WTC11 (cell line): ENCODE data around the gene ACSM3. TPM values are rescaled to one million over a fixed set of nuclear protein-coding genes. Genes with fewer than 3 reads are reported as not detected.

Experiments used
- ATAC-seq: fragments of 200-7000 bp; cut with Tn5 transposase; 2 replicates; pipeline ENCODE4 v1.10.0; 2021; ENCODE audit warnings: mild to moderate bottlenecking, moderate library complexity
- CTCF ChIA-PET: fragments of 300-600 bp; sonication (Branson Sonifier 250); formaldehyde crosslinking; loops from one replicate; lab custom pipeline; 2021; ENCODE audit warnings: antibody characterized with exemption; lab: Charles Lee
- POLR2A ChIA-PET: fragments of 350-600 bp; sonication (Branson Sonifier 250); formaldehyde crosslinking; loops from one replicate; lab custom pipeline; 2021; ENCODE audit warnings: antibody characterized with exemption; lab: Charles Lee
- DNase-seq: peaks from one replicate; pipeline ENCODE4 v3.0.0; 2021; ENCODE audit warnings: low spot score
- H3K27ac Mint-ChIP-seq: 2 replicates; pipeline ENCODE4 v1.8.0; 2021; ENCODE audit warnings: mixed read lengths
- H3K27me3 Mint-ChIP-seq: 2 replicates; pipeline ENCODE4 v1.8.0; 2021; ENCODE audit warnings: low read depth, mild to moderate bottlenecking, moderate library complexity, mixed read lengths
- H3K36me3 Mint-ChIP-seq: 2 replicates; pipeline ENCODE4 v1.8.0; 2021; ENCODE audit warnings: mixed read lengths
- H3K4me1 Mint-ChIP-seq: 2 replicates; pipeline ENCODE4 v1.8.0; 2022; ENCODE audit warnings: mixed read lengths
- H3K4me3 Mint-ChIP-seq: 2 replicates; pipeline ENCODE4 v1.8.0; 2021; ENCODE audit warnings: mild to moderate bottlenecking, moderate library complexity, mixed read lengths
- H3K9me3 Mint-ChIP-seq: 2 replicates; pipeline ENCODE4 v1.8.0; 2021; ENCODE audit warnings: mixed read lengths
- ATF3 ChIP-seq: sonication (generic); formaldehyde crosslinking; conservative IDR thresholded peaks from 2 replicates; pipeline ENCODE4 v1.8.1; 2022; ENCODE audit warnings: mild to moderate bottlenecking, missing genetic modification reagents
- CTCF ChIP-seq: fragments of 200-600 bp; IDR thresholded peaks from 2 replicates; pipeline ENCODE4 v1.8.0; 2022; ENCODE audit warnings: antibody characterized with exemption
- E2F4 ChIP-seq: sonication (generic); formaldehyde crosslinking; IDR thresholded peaks from 2 replicates; pipeline ENCODE4 v1.8.1; 2022; ENCODE audit warnings: low read depth, mild to moderate bottlenecking, moderate library complexity, missing genetic modification reagents, borderline replicate concordance
- ETV6 ChIP-seq: sonication (generic); formaldehyde crosslinking; IDR thresholded peaks from 2 replicates; pipeline ENCODE4 v1.8.1; 2022; ENCODE audit warnings: mild to moderate bottlenecking, missing genetic modification reagents
- FOXJ3 ChIP-seq: sonication (generic); formaldehyde crosslinking; IDR thresholded peaks from 2 replicates; pipeline ENCODE4 v1.9.0; 2021; ENCODE audit warnings: missing genetic modification reagents, mild to moderate bottlenecking, borderline replicate concordance
- GABPB1 ChIP-seq: sonication (generic); formaldehyde crosslinking; IDR thresholded peaks from 2 replicates; pipeline ENCODE4 v1.8.1; 2023; ENCODE audit warnings: mild to moderate bottlenecking, missing genetic modification reagents
- GRHL2 ChIP-seq: fragments of 250-450 bp; sonication (Bioruptor Pico); IDR thresholded peaks from 2 replicates; pipeline ENCODE4 v1.8.0; 2022; ENCODE audit warnings: mild to moderate bottlenecking, moderate library complexity; ENCODE audit not compliant: insufficient replicate concordance, severe bottlenecking
- JUN ChIP-seq: sonication (generic); formaldehyde crosslinking; IDR thresholded peaks from 2 replicates; pipeline ENCODE4 v1.8.0; 2023; ENCODE audit warnings: mild to moderate bottlenecking, missing genetic modification reagents
- MLX ChIP-seq: sonication (generic); formaldehyde crosslinking; IDR thresholded peaks from 2 replicates; pipeline ENCODE4 v1.8.1; 2023; ENCODE audit warnings: mild to moderate bottlenecking, missing genetic modification reagents, moderate library complexity
- MYBL2 ChIP-seq: sonication (generic); formaldehyde crosslinking; IDR thresholded peaks from 2 replicates; pipeline ENCODE4 v1.8.1; 2023; ENCODE audit warnings: mild to moderate bottlenecking, moderate library complexity, missing genetic modification reagents
- RORB ChIP-seq: fragments of 250-450 bp; sonication (Bioruptor Pico); IDR thresholded peaks from 2 replicates; pipeline ENCODE4 v1.9.0; 2021; ENCODE audit warnings: mild to moderate bottlenecking
- SP1 ChIP-seq: sonication (generic); formaldehyde crosslinking; conservative IDR thresholded peaks from 2 replicates; pipeline ENCODE4 v1.8.1; 2022; ENCODE audit warnings: missing genetic modification reagents
- TCF7 ChIP-seq: sonication (generic); formaldehyde crosslinking; IDR thresholded peaks from 2 replicates; pipeline ENCODE4 v1.8.0; 2022; ENCODE audit warnings: mild to moderate bottlenecking, low read depth, missing genetic modification reagents, moderate library complexity
- TEAD1 ChIP-seq: sonication (generic); formaldehyde crosslinking; IDR thresholded peaks from 2 replicates; pipeline ENCODE4 v1.8.0; 2022; ENCODE audit warnings: mild to moderate bottlenecking, missing genetic modification reagents
- TP53 ChIP-seq: sonication (generic); formaldehyde crosslinking; IDR thresholded peaks from 2 replicates; pipeline ENCODE4 v1.8.1; 2023; ENCODE audit warnings: mild to moderate bottlenecking, missing genetic modification reagents
- USF2 ChIP-seq: sonication (generic); formaldehyde crosslinking; IDR thresholded peaks from 2 replicates; pipeline ENCODE4 v1.8.1; 2023; ENCODE audit warnings: mild to moderate bottlenecking, missing genetic modification reagents, moderate library complexity
- ZBTB21 ChIP-seq: sonication (generic); formaldehyde crosslinking; IDR thresholded peaks from 2 replicates; pipeline ENCODE4 v1.8.1; 2023; ENCODE audit warnings: mild to moderate bottlenecking, missing genetic modification reagents, borderline replicate concordance
- ZBTB43 ChIP-seq: sonication (generic); formaldehyde crosslinking; IDR thresholded peaks from 2 replicates; pipeline ENCODE4 v1.8.1; 2023; ENCODE audit warnings: mild to moderate bottlenecking, missing genetic modification reagents
- ZNF396 ChIP-seq: fragments of 250-450 bp; sonication (Bioruptor Pico); IDR thresholded peaks from 2 replicates; pipeline ENCODE4 v1.8.0; 2021; ENCODE audit warnings: mild to moderate bottlenecking, moderate library complexity, borderline replicate concordance
- ZNF671 ChIP-seq: fragments of 250-450 bp; sonication (Bioruptor Pico); IDR thresholded peaks from 2 replicates; pipeline ENCODE4 v1.8.0; 2021; ENCODE audit warnings: mild to moderate bottlenecking
- ZSCAN18 ChIP-seq: fragments of 250-450 bp; sonication (Bioruptor Pico); IDR thresholded peaks from 2 replicates; pipeline ENCODE4 v2.1.2; 2022; ENCODE audit warnings: mild to moderate bottlenecking, moderate library complexity
- total RNA-seq: library from RNA; stranded (reverse); gene quantifications from 3 replicates; pipeline ENCODE4 v1.2.3, GENCODE V29; 2021
- TF ChIP-seq, protein P1 (sequence below): sonication (generic); formaldehyde crosslinking; IDR thresholded peaks from 2 replicates; pipeline ENCODE4 v1.8.0; 2022; ENCODE audit warnings: mild to moderate bottlenecking, missing genetic modification reagents
- TF ChIP-seq, protein P2 (sequence below): sonication (generic); formaldehyde crosslinking; IDR thresholded peaks from 2 replicates; pipeline ENCODE4 v1.8.0; 2023; ENCODE audit warnings: missing genetic modification reagents, mild to moderate bottlenecking, borderline replicate concordance

Gene ACSM3
- total RNA-seq, 1 experiment from 2014 or later: 5.0 TPM

- peaks cover 15% of the 10 kb centered on the region for H3K36me3 Mint-ChIP-seq
- ATAC-seq (no peak), DNase-seq (no peak)
- ChIA-PET POLR2A (no interaction called here), CTCF (no interaction called here)
- H3K27me3 Mint-ChIP-seq: no peaks in the 10 kb centered on the region
- no peaks in the 10 kb centered on the region for H3K9me3 Mint-ChIP-seq
- H3K4me1 Mint-ChIP-seq: no peaks in the 10 kb centered on the region
- TF ChIP-seq CTCF (no peak), TEAD1 (CRISPR knock-in tag) (no peak), ZNF396 (no peak), RORB (no peak), USF2 (CRISPR knock-in tag) (no peak), MLX (CRISPR knock-in tag) (no peak), GRHL2 (no peak), E2F4 (CRISPR knock-in tag) (no peak), ETV6 (CRISPR knock-in tag) (no peak), ZBTB21 (CRISPR knock-in tag) (no peak), SP1 (CRISPR knock-in tag) (no peak), ATF3 (CRISPR knock-in tag) (no peak), MYBL2 (CRISPR knock-in tag) (no peak), JUN (CRISPR knock-in tag) (no peak), TP53 (CRISPR knock-in tag) (no peak), TCF7 (CRISPR knock-in tag) (no peak)
- TF ChIP-seq, protein P1, sequence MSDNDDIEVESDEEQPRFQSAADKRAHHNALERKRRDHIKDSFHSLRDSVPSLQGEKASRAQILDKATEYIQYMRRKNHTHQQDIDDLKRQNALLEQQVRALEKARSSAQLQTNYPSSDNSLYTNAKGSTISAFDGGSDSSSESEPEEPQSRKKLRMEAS (CRISPR knock-in tag): no peak
- no peak overlapping the region for H3K27ac Mint-ChIP-seq
- no peak overlapping the region for H3K4me3 Mint-ChIP-seq
These were observed 62.3 kb downstream of the ACSM3 start for GRCh38 chr16:20826039-20826566.

- H3K36me3 Mint-ChIP-seq: peaks cover 17% of the 10 kb centered on the region
- ChIA-PET CTCF (no interaction called here), POLR2A (no interaction called here)
- H3K4me1 Mint-ChIP-seq: no peaks in the 10 kb centered on the region
- H3K9me3 Mint-ChIP-seq: no peaks in the 10 kb centered on the region
- no peak for DNase-seq
- no peak for ATAC-seq
- no peak overlapping the region for H3K27ac Mint-ChIP-seq
- H3K27me3 Mint-ChIP-seq: no peaks in the 10 kb centered on the region
- H3K4me3 Mint-ChIP-seq: no peak overlapping the region
- TF ChIP-seq ZBTB43 (CRISPR knock-in tag) (no peak), ZNF671 (CRISPR knock-in tag) (no peak), FOXJ3 (CRISPR knock-in tag) (no peak), GABPB1 (CRISPR knock-in tag) (no peak), ZSCAN18 (CRISPR knock-in tag) (no peak)
- TF ChIP-seq, protein P2, sequence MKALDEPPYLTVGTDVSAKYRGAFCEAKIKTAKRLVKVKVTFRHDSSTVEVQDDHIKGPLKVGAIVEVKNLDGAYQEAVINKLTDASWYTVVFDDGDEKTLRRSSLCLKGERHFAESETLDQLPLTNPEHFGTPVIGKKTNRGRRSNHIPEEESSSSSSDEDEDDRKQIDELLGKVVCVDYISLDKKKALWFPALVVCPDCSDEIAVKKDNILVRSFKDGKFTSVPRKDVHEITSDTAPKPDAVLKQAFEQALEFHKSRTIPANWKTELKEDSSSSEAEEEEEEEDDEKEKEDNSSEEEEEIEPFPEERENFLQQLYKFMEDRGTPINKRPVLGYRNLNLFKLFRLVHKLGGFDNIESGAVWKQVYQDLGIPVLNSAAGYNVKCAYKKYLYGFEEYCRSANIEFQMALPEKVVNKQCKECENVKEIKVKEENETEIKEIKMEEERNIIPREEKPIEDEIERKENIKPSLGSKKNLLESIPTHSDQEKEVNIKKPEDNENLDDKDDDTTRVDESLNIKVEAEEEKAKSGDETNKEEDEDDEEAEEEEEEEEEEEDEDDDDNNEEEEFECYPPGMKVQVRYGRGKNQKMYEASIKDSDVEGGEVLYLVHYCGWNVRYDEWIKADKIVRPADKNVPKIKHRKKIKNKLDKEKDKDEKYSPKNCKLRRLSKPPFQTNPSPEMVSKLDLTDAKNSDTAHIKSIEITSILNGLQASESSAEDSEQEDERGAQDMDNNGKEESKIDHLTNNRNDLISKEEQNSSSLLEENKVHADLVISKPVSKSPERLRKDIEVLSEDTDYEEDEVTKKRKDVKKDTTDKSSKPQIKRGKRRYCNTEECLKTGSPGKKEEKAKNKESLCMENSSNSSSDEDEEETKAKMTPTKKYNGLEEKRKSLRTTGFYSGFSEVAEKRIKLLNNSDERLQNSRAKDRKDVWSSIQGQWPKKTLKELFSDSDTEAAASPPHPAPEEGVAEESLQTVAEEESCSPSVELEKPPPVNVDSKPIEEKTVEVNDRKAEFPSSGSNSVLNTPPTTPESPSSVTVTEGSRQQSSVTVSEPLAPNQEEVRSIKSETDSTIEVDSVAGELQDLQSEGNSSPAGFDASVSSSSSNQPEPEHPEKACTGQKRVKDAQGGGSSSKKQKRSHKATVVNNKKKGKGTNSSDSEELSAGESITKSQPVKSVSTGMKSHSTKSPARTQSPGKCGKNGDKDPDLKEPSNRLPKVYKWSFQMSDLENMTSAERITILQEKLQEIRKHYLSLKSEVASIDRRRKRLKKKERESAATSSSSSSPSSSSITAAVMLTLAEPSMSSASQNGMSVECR: no peak
These were observed 65.7 kb downstream of the ACSM3 start for GRCh38 chr16:20829536-20829935.
